DOHH2 (cell line): ENCODE data around the gene LRPAP1.

Source experiments
- H3F3A ChIP-seq: fragments of 200-600 bp; sonication (generic), shearing (Covaris generic); 2 replicates; pipeline ENCODE4 v1.6.0; 2016; ENCODE audit warnings: antibody characterized with exemption, mild to moderate bottlenecking; ENCODE audit not compliant: control insufficient read depth, insufficient read depth
- H3K27ac ChIP-seq: fragments of 200-600 bp; sonication (generic); 2 replicates; pipeline ENCODE4 v1.5.1; 2014; ENCODE audit warnings: low read depth, mild to moderate bottlenecking, low read length, moderate library complexity
- H3K27me3 ChIP-seq: fragments of 200-600 bp; sonication (generic); 2 replicates; pipeline ENCODE4 v1.6.1; 2014; ENCODE audit warnings: mild to moderate bottlenecking, low read length, mixed read lengths; ENCODE audit not compliant: control insufficient read depth
- H3K36me3 ChIP-seq: fragments of 200-600 bp; sonication (generic); 2 replicates; pipeline ENCODE4 v1.6.1; 2014; ENCODE audit warnings: mild to moderate bottlenecking, low read length, moderate library complexity, mixed read lengths; ENCODE audit not compliant: control insufficient read depth
- H3K4me1 ChIP-seq: fragments of 200-600 bp; sonication (generic); 2 replicates; pipeline ENCODE4 v1.6.1; 2014; ENCODE audit warnings: mild to moderate bottlenecking, low read length, mixed read lengths; ENCODE audit not compliant: control insufficient read depth
- H3K4me2 ChIP-seq: fragments of 200-600 bp; sonication (generic); 2 replicates; pipeline ENCODE4 v1.6.0; 2014; ENCODE audit warnings: mild to moderate bottlenecking, low read length, moderate library complexity
- H3K4me3 ChIP-seq: fragments of 200-600 bp; sonication (generic); 2 replicates; pipeline ENCODE4 v1.5.1; 2014; ENCODE audit warnings: mild to moderate bottlenecking, low read length, mixed read lengths
- H3K79me2 ChIP-seq: fragments of 200-600 bp; sonication (generic); 2 replicates; pipeline ENCODE4 v1.6.1; 2014; ENCODE audit warnings: mild to moderate bottlenecking, low read length, mixed read lengths; ENCODE audit not compliant: control insufficient read depth
- H3K9me2 ChIP-seq: fragments of 200-600 bp; sonication (generic); replicated peaks from 2 replicates; pipeline ENCODE4 v1.6.1; 2014; ENCODE audit warnings: mild to moderate bottlenecking, low read length, mixed read lengths; ENCODE audit not compliant: control insufficient read depth
- H3K9me3 ChIP-seq: fragments of 200-600 bp; sonication (generic); 2 replicates; pipeline ENCODE4 v1.6.1; 2014; ENCODE audit warnings: antibody characterized with exemption, low read length, mixed read lengths; ENCODE audit not compliant: control insufficient read depth, insufficient read depth
- H4K20me1 ChIP-seq: fragments of 200-600 bp; sonication (generic); 2 replicates; pipeline ENCODE4 v1.6.0; 2014; ENCODE audit warnings: low read depth, mild to moderate bottlenecking, antibody characterized with exemption, low read length, moderate library complexity; ENCODE audit not compliant: control insufficient read depth, insufficient read depth
- EZH2phosphoT487 ChIP-seq: fragments of 200-600 bp; sonication (generic); IDR thresholded peaks from 2 replicates; pipeline ENCODE4 v1.6.1; 2017; ENCODE audit warnings: borderline replicate concordance, mild to moderate bottlenecking, antibody characterized with exemption, low read length, moderate library complexity, mixed read lengths
- TF ChIP-seq, protein P1 (sequence below): fragments of 200-600 bp; sonication (generic); IDR thresholded peaks from one replicate; pipeline ENCODE4 v1.5.1; 2014; ENCODE audit warnings: antibody characterized with exemption, mild to moderate bottlenecking, low read depth, low read length; ENCODE audit not compliant: poor library complexity, severe bottlenecking

Gene LRPAP1

DNA sequence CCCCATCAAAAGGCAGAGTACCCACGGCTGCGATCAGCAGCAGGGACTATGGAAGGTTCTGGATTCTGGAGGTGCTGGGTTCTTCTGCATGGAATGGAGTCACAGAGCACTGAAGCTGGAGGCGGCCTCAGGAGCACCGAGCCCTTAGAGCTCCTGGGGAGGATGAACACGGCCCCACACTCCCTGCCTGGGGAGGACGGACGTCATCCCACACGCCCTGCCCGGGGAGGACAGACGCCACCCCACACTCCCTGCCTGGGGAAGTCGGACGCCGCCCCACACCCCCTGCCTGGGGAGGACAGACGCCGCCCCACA lies 9.9 kb downstream of the LRPAP1 start:
- Histone ChIP-seq H3K27ac (no peak overlapping the region), H4K20me1 (peaks cover 6% of the 10 kb centered on the region; the same call in 1 of the 2 replicates), H3K4me2 (no peak overlapping the region), H3K36me3 (peaks cover 46% of the 10 kb centered on the region), H3K9me3 (no peaks in the 10 kb centered on the region), H3K4me1 (no peaks in the 10 kb centered on the region), H3K9me2 (no peaks in the 10 kb centered on the region), H3K79me2 (peaks cover 9% of the 10 kb centered on the region), H3K27me3 (no peaks in the 10 kb centered on the region), H3F3A (no peaks in the 10 kb centered on the region), H3K4me3 (no peak overlapping the region)
- no peak for TF ChIP-seq EZH2phosphoT487
- TF ChIP-seq, protein P1, sequence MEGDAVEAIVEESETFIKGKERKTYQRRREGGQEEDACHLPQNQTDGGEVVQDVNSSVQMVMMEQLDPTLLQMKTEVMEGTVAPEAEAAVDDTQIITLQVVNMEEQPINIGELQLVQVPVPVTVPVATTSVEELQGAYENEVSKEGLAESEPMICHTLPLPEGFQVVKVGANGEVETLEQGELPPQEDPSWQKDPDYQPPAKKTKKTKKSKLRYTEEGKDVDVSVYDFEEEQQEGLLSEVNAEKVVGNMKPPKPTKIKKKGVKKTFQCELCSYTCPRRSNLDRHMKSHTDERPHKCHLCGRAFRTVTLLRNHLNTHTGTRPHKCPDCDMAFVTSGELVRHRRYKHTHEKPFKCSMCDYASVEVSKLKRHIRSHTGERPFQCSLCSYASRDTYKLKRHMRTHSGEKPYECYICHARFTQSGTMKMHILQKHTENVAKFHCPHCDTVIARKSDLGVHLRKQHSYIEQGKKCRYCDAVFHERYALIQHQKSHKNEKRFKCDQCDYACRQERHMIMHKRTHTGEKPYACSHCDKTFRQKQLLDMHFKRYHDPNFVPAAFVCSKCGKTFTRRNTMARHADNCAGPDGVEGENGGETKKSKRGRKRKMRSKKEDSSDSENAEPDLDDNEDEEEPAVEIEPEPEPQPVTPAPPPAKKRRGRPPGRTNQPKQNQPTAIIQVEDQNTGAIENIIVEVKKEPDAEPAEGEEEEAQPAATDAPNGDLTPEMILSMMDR = no peak

DNA sequence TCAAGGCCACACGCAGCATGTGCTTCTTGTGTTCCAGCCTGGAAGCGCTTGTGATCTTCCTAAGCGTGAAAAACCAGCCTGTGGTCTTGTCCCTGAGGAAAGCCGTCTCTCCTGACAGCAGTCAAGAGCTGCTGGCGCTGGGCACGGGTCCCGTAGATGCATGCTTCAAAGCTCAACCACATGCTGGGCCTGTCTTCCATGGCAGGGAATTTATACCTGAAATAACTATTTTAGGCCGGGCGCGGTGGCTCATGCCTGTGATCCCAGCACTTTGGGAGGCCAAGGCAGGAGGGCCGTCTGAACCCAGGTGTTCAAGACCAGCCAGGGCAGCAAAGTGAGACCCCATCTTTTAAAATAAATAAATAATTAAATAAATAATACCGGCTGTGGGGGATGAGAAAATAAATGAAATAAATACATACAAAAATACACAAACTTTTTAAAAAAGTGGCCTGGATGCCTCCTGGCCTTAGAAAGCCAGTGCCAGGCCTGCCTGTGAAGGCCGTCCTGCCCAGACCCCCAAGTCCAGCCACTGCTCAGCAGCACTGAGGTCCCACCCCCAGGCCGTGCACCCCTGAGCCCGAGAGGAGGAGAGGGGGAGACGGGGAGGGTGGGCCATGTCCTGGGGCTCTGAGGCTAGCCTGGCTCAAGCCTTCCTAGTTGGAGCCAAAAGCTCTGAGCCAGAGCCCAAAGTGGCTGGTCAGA lies 10.4 kb downstream of the LRPAP1 start:
- Histone ChIP-seq H3K27me3 (no peaks in the 10 kb centered on the region), H3K79me2 (peaks cover 6% of the 10 kb centered on the region; the same call in 1 of the 2 replicates), H3K4me2 (no peak overlapping the region), H4K20me1 (peaks cover 6% of the 10 kb centered on the region; the same call in 1 of the 2 replicates), H3F3A (no peaks in the 10 kb centered on the region), H3K9me3 (no peaks in the 10 kb centered on the region), H3K4me3 (no peak overlapping the region), H3K27ac (no peak overlapping the region), H3K9me2 (no peaks in the 10 kb centered on the region), H3K36me3 (peaks cover 51% of the 10 kb centered on the region), H3K4me1 (no peaks in the 10 kb centered on the region)
- TF ChIP-seq, protein P1 = no peak
- TF ChIP-seq EZH2phosphoT487 = no peak

DNA sequence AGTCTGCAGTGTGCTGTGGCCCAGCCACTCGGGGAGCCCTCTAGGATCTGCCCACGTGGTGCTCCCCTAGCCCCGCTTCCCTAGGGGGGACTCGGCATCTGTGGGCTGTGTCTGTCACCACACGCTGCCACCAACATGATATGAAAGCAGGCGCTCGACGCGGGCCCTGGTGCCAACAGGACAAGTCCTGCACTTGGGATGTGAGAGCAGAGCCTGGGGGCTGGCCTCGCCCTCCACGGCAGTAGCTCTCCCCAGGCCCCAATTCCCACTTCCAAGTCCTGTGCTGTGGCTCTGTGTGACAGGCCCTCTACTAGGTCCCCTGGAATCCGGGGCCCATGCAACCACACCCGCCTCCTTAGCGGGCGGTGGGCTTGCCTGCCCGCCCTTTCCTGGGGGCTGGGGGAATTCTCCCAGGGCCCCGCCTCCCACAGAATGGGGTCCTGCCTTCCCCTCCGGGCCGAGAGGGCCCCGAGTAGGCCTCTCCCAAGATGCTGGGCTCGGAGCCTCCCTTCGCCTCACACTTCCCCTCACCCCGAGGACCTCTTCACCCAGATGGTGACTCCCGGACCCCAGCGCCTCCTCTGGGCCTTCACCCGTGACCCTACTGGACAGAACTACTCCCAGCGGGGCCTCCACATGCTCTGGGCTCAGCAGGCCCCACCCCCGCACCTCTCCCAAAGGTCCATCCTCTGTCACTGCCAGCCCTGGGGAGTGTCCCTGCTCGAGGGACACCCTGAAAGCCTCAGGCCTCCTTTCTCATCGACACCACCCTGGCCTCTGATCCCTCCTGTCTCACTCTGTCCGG lies 11.2 kb downstream of the LRPAP1 start:
- Histone ChIP-seq H3K27me3 (no peaks in the 10 kb centered on the region), H3K4me2 (no peak overlapping the region), H3K9me3 (no peaks in the 10 kb centered on the region), H3K9me2 (no peaks in the 10 kb centered on the region), H3K4me1 (no peaks in the 10 kb centered on the region), H3K79me2 (no peaks in the 10 kb centered on the region; the same call in 1 of the 2 replicates), H3K36me3 (peaks cover 57% of the 10 kb centered on the region), H3K27ac (no peak overlapping the region), H3F3A (no peaks in the 10 kb centered on the region), H4K20me1 (peaks cover 6% of the 10 kb centered on the region; the same call in 1 of the 2 replicates), H3K4me3 (no peak overlapping the region)
- TF ChIP-seq EZH2phosphoT487 = no peak
- TF ChIP-seq, protein P1 = no peak
